Right renal cortex interstitium (tissue), 3 donors: ENCODE measurements around the gene ZC3H12C. TPM values are rescaled to one million over a fixed set of nuclear protein-coding genes. Genes with fewer than 3 reads are reported as not detected.
"Not testable (repeated sequence)": the region's sequence is repeated elsewhere in the genome, so short reads cannot be mapped to it uniquely, and the experiment has no call there.

Source experiments
- DNase-seq, 3 donors: peaks; one replicate each; pipeline ENCODE4 v3.0.0-alpha.2; 2013; ENCODE audit warnings: low read depth in 3 of 3, low spot score in 2 of 3
- polyA plus RNA-seq, 3 donors: library from polyadenylated mRNA; unstranded; fragments of 120-200 nt; gene quantifications; one replicate each; pipeline ENCODE4 v1.2.1, GENCODE V29; 2013; ENCODE audit not compliant: insufficient read length in 3 of 3

Gene ZC3H12C
- polyA plus RNA-seq, result 1 to 10 TPM; 7.4 to 8.2 (median 8.1) TPM

- peak in 1 of 3 donors; percentile 72 for DNase-seq
Observed at GRCh38 chr11:110092515-110093406, at the start of gene ZC3H12C. ZC3H12C (plus strand) TSS chr11:110093392; CDS start chr11:110093412, 20 bp downstream.

GRCh38 chr11:110044226-110044968 is 48.8 kb upstream of the ZC3H12C start:
- no peak for DNase-seq

GRCh38 chr11:110046775-110047380 is 46.3 kb upstream of the ZC3H12C start:
- DNase-seq, result no peak

- no peak for DNase-seq
Observed at GRCh38 chr11:110049501-110050200, 43.5 kb upstream of the ZC3H12C start.

- no peak for DNase-seq
Observed at GRCh38 chr11:110050201-110050506, 43.0 kb upstream of the ZC3H12C start.

GRCh38 chr11:110053848-110054414 is 39.3 kb upstream of the ZC3H12C start:
- no peak for DNase-seq

- DNase-seq, result no peak
Observed at GRCh38 chr11:110056956-110057355, 36.2 kb upstream of the ZC3H12C start.

- no peak for DNase-seq
Observed at GRCh38 chr11:110059706-110060463, 33.3 kb upstream of the ZC3H12C start.

- no peak for DNase-seq
Observed at GRCh38 chr11:110061296-110061695, 31.9 kb upstream of the ZC3H12C start.

GRCh38 chr11:110062247-110062646 is 30.9 kb upstream of the ZC3H12C start:
- no peak for DNase-seq

- no peak for DNase-seq
Observed at GRCh38 chr11:110065189-110065588, 28.0 kb upstream of the ZC3H12C start.

- DNase-seq, result not testable (repeated sequence)
Observed at GRCh38 chr11:110068001-110068400, 25.2 kb upstream of the ZC3H12C start.

GRCh38 chr11:110069158-110069737 is 23.9 kb upstream of the ZC3H12C start:
- DNase-seq, result no peak

- no peak for DNase-seq
Observed at GRCh38 chr11:110070176-110070575, 23.0 kb upstream of the ZC3H12C start.

GRCh38 chr11:110071197-110071596 is 22.0 kb upstream of the ZC3H12C start:
- no peak for DNase-seq

GRCh38 chr11:110072930-110073329 is 20.3 kb upstream of the ZC3H12C start:
- DNase-seq, result no peak

- no peak for DNase-seq
Observed at GRCh38 chr11:110074499-110074898, 18.7 kb upstream of the ZC3H12C start.

- no peak for DNase-seq
Observed at GRCh38 chr11:110075105-110075846, 17.9 kb upstream of the ZC3H12C start.

- DNase-seq, result no peak
Observed at GRCh38 chr11:110075847-110076208, 17.4 kb upstream of the ZC3H12C start.
